Posterior cingulate gyrus (tissue), 11 donors: ENCODE measurements around the gene BEX2.
"Not testable (repeated sequence)": the region's sequence is repeated elsewhere in the genome, so short reads cannot be mapped to it uniquely, and the experiment has no call there.

ENCODE experiments used
- DNase-seq, 10 donors: peaks; one replicate each; pipeline versions ENCODE4 v3.0.0 to v3.0.0-alpha.2; 2020 to 2021; ENCODE audit warnings: mixed read lengths in 3 of 10
- intact Hi-C: fragments of 100-400 bp; cut with DNase I; formaldehyde crosslinking; loops from one replicate; pipeline ENCODE4 v1.15.1; 2023

The BEX2 gene

GRCh38 chrX:103310555-103311398, at the start of gene BEX2:
BEX2 (minus strand) TSS chrX:103310990; CDS start chrX:103309976, 1,014 bp downstream.
- peak; percentile 74 to 97 (median 84) for DNase-seq
- intact Hi-C loops, result no loop called here

GRCh38 chrX:103360092-103360491, 49.3 kb upstream of the BEX2 start:
- DNase-seq, result no peak
- intact Hi-C loops, result no loop called here

- DNase-seq, intact Hi-C loops: not testable (repeated sequence)
Observed at GRCh38 chrX:103359605-103360004, 48.8 kb upstream of the BEX2 start.

GRCh38 chrX:103357871-103358270, 47.1 kb upstream of the BEX2 start:
- no peak for DNase-seq
- intact Hi-C loops, result no loop called here

GRCh38 chrX:103356858-103357257, 46.1 kb upstream of the BEX2 start:
- peak in 4 of 10 donors; percentile 21 to 43 (median 25) for DNase-seq
- intact Hi-C loops, result no loop called here

- intact Hi-C loops, result no loop called here
- peak in 8 of 10 donors; percentile 32 to 92 (median 52) for DNase-seq
Observed at GRCh38 chrX:103356130-103356798, 45.5 kb upstream of the BEX2 start, which contains the start of gene TCEAL9. TCEAL9 (plus strand) TSS chrX:103356506; CDS start chrX:103357685, 1,179 bp downstream.

- intact Hi-C loops, result no loop called here
- DNase-seq, result peak in 1 of 10 donors; percentile 58
Observed at GRCh38 chrX:103347682-103348397, 37.0 kb upstream of the BEX2 start.

- DNase-seq, result no peak
- intact Hi-C loops, result no loop called here
Observed at GRCh38 chrX:103344606-103345005, 33.8 kb upstream of the BEX2 start.

GRCh38 chrX:103343105-103343504, 32.3 kb upstream of the BEX2 start:
- intact Hi-C loops, result loop anchor here (1.0 kb wide), 1 partner anchor 121 kb away; no protein-coding TSS in a partner anchor
- DNase-seq, result peak in 4 of 10 donors; percentile 17 to 38 (median 30)

GRCh38 chrX:103338663-103339062, 27.9 kb upstream of the BEX2 start:
- DNase-seq, result peak in 2 of 10 donors; percentile 21 to 80
- intact Hi-C loops, result no loop called here

- intact Hi-C loops, result no loop called here
- DNase-seq, result peak in 3 of 10 donors; percentile 14 to 53 (median 18)
Observed at GRCh38 chrX:103330681-103331288, 20.0 kb upstream of the BEX2 start.

- DNase-seq, result peak; percentile 44 to 95 (median 68)
- intact Hi-C loops, result no loop called here
Observed at GRCh38 chrX:103329991-103330390, 19.2 kb upstream of the BEX2 start, which contains the start of gene TCEAL7. TCEAL7 (plus strand) TSS chrX:103330239; CDS start chrX:103331404, 1,165 bp downstream.

- intact Hi-C loops, result no loop called here
- DNase-seq, result no peak
Observed at GRCh38 chrX:103311399-103311780, 600 bp upstream of the BEX2 start.

- intact Hi-C loops, result no loop called here
- DNase-seq, result peak in 2 of 10 donors; percentile 81 to 85
Observed at GRCh38 chrX:103309860-103310554, 783 bp downstream of the BEX2 start.

- intact Hi-C loops, DNase-seq: not testable (repeated sequence)
Observed at GRCh38 chrX:103305666-103306065, 5.1 kb downstream of the BEX2 start.

- DNase-seq, result no peak
- intact Hi-C loops, result no loop called here
Observed at GRCh38 chrX:103304705-103305104, 6.1 kb downstream of the BEX2 start.

GRCh38 chrX:103293118-103293517, 17.7 kb downstream of the BEX2 start:
- intact Hi-C loops, result no loop called here
- DNase-seq, result no peak

GRCh38 chrX:103279624-103280023, 31.2 kb downstream of the BEX2 start:
- intact Hi-C loops, result no loop called here
- DNase-seq, result no peak

GRCh38 chrX:103276581-103277002, 34.2 kb downstream of the BEX2 start, which contains the start of gene TCEAL5:
TCEAL5 (minus strand) TSS chrX:103276750; CDS start chrX:103274563, 2,187 bp downstream.
- intact Hi-C loops, result no loop called here
- peak; percentile 30 to 94 (median 56) for DNase-seq
